A549 (cell line): ENCODE results near the gene CYSRT1.

ENCODE experiments used
- CHD4 ChIP-seq: fragments of 200-600 bp; sonication (generic); IDR thresholded peaks from 2 replicates; pipeline ENCODE4 v1.6.1; 2016; ENCODE audit warnings: antibody characterized with exemption, mild to moderate bottlenecking, borderline replicate concordance
- ESRRA ChIP-seq: fragments of 150-350 bp; IDR thresholded peaks from 2 replicates; pipeline ENCODE4 v1.6.1; 2014; ENCODE audit warnings: mild to moderate bottlenecking, low read length, borderline replicate concordance
- JUNB ChIP-seq: fragments of >200 bp; sonication (Bioruptor Twin); formaldehyde crosslinking; IDR thresholded peaks from 2 replicates; pipeline ENCODE4 v1.6.1; 2016
- POLR2A ChIP-seq: IDR thresholded peaks from 2 replicates; pipeline ENCODE4 v1.6.1; 2012; ENCODE audit warnings: mild to moderate bottlenecking, low read length
- RAD21 ChIP-seq, 2 experiments: fragments of >200 bp in 1 of 2; sonication (Bioruptor Twin) in 1 of 2; formaldehyde crosslinking in 1 of 2; IDR thresholded peaks in 1 of 2; conservative IDR thresholded peaks in 1 of 2; 2 replicates in 1 of 2; 3 replicates in 1 of 2; pipeline ENCODE4 v1.6.1; 2012 to 2018; ENCODE audit warnings: inconsistent platforms in 1 of 2
- SMC3 ChIP-seq: fragments of >200 bp; sonication (Bioruptor Twin); formaldehyde crosslinking; IDR thresholded peaks from 3 replicates; pipeline ENCODE4 v1.6.1; 2018; ENCODE audit warnings: inconsistent platforms
- TFCP2L1 ChIP-seq: fragments of 250-450 bp; sonication (Bioruptor Pico); IDR thresholded peaks from 2 replicates; pipeline ENCODE4 v1.5.0; 2021; ENCODE audit warnings: mild to moderate bottlenecking
- TF ChIP-seq, protein P1 (sequence below): fragments of >200 bp; sonication (Bioruptor Twin); formaldehyde crosslinking; IDR thresholded peaks from 3 replicates; pipeline ENCODE4 v1.5.1; 2016
- TF ChIP-seq, protein P2 (sequence below): IDR thresholded peaks from 2 replicates; pipeline ENCODE4 v1.6.1; 2012

GRCh38 chr9:137198051-137198901 lies 26.7 kb upstream of the CYSRT1 start:
- TF ChIP-seq, protein P1, sequence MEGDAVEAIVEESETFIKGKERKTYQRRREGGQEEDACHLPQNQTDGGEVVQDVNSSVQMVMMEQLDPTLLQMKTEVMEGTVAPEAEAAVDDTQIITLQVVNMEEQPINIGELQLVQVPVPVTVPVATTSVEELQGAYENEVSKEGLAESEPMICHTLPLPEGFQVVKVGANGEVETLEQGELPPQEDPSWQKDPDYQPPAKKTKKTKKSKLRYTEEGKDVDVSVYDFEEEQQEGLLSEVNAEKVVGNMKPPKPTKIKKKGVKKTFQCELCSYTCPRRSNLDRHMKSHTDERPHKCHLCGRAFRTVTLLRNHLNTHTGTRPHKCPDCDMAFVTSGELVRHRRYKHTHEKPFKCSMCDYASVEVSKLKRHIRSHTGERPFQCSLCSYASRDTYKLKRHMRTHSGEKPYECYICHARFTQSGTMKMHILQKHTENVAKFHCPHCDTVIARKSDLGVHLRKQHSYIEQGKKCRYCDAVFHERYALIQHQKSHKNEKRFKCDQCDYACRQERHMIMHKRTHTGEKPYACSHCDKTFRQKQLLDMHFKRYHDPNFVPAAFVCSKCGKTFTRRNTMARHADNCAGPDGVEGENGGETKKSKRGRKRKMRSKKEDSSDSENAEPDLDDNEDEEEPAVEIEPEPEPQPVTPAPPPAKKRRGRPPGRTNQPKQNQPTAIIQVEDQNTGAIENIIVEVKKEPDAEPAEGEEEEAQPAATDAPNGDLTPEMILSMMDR = no peak
- TF ChIP-seq JUNB (no peak), POLR2A (no peak), ESRRA (no peak), SMC3 (no peak), CHD4 (no peak), RAD21 (conservative IDR thresholded peaks at IDR 0.05 in 1 of 2, IDR thresholded peaks at IDR 0.05 in 1 of 2) (no peak), TFCP2L1 (no peak)
- TF ChIP-seq, protein P2, sequence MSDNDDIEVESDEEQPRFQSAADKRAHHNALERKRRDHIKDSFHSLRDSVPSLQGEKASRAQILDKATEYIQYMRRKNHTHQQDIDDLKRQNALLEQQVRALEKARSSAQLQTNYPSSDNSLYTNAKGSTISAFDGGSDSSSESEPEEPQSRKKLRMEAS = no peak
